ENCODE results near the gene WSCD1.

Gene WSCD1

DNA sequence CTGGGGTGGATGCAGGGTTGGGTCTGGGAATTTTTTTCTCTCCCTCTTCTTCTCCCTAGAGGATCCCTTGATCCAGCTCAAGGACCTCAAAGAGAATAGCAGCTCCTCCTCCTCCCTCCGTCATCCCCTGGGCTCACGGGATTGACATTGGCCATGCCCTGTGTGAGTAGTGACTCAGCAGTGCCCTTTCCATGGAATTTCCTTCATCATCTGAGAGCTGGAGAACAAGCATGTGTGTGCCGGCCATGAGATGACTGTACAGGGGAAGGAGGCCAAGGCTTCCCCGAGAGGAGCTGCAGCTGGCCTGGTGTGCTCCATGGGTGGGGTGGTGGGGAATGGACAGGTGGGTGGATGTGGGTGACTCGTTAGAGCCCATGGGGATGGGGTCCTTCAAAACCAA lies 8.9 kb upstream of the WSCD1 start:
- no peak for DNase-seq (ENCODE audit: low read depth)

DNA sequence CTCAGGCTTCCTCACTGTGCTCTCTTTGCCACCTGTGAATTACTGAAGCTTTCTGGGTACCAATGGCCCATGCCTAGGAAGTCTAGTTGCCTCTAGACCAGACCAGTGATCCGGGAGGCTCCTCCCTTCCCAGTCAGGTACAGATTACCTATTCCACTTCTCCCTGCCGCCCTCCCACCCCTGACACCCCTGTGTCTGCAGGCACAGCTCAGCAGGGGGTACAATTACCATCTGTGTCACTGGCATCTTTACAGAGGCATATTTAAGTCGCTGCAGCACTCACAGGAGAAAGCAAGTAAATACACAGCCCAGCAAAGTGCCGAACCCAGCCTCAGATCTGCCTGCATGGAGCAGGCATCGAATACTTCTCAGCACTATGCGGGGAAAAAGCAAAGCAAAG lies 5.3 kb upstream of the WSCD1 start:
- DNase-seq (ENCODE audit: low read depth), result no peak

DNA sequence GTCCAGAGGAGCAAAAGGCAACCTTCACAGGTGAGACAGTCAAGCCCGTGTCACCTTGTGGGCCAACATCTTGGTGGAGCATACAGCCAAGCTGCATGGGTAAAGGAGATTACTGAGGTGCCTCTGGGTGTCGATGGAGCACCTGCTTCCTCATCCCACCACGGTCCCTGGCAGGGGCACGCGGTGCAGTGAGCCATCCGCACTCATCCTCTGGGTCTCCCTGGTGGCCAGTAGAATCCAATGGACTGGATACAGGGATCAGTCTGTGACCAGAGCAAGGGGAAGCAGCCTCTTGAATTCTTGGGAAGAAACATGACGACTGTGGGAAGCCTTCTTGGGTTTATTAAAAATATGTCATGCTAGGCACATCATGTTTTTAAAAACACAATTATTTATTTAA lies 4.8 kb upstream of the WSCD1 start:
- no peak for DNase-seq (ENCODE audit: low read depth)

DNA sequence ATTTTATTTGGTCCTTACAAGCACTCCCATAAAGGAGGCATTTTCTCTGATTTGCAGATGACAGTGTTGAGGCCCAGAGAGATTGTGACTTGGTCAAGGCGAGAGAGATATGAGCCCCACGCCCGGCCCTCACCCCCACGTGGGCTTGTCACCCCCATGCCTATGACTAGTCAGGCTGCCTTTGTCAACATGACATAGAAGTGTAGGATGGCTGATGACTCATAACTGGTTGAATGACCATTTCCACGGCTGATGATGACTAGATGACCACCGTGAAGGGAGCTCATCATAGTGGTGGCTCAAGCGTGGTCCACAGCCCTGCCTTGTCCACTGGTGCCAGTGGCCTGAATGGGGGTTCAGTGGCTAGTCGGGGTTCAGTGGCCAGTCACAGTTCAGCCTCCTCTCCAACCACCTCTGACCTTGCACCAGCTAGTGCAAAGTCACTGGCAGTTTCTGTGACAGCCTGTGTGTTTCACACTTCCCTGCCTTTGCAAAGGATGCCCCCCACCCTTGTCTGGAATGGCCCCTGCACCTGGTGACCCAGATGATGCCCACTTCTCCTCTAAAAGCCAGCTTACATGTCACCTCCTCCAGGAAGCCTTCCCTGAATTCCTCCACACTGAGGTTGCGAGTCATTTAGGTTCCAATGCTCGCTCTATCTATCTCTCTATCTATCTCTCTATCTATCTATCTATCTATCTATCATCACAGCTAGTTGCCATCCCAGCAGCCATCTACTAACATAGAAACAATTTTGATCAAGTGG lies 3.8 kb upstream of the WSCD1 start:
- DNase-seq (ENCODE audit: low read depth), result no peak

DNA sequence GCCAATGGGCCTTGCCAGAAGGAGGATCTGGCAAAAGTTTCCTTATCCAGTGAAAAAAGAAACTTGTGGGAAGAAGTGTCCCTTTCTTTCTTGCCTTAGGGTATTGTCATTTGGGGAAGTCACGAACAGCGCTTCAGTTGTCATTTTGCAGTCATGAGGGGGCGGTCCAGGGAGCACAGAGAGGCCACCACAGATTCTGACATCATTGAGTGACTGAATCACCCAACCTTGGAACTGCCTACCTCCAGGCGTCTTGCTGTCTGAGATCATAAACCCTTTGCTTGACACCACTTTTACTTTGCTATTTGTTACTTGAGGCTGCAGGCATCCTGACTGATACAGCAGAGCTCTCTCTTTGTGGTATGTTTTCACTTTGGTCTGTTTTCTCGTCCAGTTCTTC lies 3.1 kb upstream of the WSCD1 start:
- no peak for DNase-seq (ENCODE audit: low read depth)

DNA sequence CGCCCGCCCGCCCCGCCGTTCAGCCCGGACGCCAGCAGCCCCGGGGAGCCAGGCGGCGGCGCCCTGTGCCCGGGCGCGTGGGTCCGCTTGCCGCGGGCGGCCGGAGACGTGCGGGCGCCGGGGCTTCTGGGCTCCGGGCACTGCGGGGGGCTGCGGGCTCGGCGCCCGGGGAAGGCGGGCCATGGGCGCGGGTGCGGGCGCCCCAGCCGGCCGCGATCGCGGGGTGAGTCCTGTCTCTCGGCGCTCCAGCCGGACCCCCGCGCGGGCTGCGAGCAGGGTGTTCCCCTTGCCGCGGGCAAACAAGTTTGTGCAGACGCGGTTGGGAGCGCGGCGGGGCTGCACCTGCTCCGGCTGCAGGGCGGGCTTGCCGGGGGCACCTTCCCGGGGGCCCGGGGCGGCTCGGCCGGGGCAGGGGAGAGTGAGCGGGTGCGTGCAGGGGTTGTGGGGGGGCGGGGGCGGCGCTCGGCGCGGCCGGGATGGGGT lies 292 bp downstream of the WSCD1 start:
- no peak for DNase-seq (ENCODE audit: low read depth)

DNA sequence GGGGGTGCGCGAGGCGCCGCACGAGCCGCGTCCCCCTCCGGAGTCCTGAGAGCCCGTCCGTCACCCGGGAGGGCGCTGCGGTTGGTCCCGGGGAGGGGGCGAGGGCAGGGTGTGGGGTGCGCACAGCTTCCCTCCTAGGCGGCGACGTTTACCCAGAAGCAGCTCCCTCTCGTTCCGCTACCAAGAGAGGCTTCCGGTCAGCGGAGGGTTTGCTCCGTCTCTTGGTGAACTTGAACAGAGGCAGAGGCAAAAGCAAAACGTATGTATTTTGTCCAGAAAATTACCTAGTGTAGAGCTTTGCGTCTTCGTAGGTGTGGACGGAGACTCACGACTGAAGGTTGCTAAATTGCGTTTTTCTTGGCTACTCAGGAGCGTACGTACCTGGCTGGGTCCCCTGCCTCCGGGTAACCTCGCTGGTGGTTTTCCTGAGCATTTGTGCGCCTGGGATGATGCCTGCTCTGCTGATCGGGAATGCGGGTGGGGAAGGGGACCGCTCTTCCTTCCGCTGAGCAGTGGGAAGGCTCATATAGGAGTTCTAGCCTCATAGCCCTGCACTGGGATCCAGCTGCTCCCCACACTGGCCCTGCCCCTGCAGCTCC lies 833 bp downstream of the WSCD1 start:
- DNase-seq (ENCODE audit: low read depth), result no peak

DNA sequence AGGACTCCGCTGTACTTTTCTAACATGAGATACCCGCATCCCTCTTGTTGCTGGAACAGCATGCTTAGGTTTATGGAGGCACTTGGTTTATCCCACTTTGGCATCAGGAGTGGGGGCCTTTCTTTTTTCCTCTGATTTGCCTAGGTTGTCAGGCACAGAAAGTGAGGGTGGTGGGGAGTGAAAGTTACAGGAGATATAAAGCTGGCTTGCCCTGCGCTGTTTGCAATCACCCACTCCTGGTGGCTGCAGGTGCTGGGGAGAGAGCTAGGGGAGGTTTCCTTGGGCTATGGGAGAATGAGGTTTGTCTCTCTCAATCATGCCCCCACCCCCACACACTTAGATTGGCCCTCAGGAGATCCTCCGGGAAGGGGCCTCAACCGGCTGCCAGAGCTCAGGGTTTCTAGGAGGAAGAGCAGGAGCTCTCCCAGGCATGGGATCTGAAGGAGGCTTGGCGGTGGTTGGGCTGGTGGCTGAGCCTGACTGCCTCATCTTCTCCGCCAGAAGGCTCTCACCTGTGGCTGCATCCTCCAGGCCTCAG lies 1.4 kb downstream of the WSCD1 start:
- DNase-seq (ENCODE audit: low read depth), result no peak

DNA sequence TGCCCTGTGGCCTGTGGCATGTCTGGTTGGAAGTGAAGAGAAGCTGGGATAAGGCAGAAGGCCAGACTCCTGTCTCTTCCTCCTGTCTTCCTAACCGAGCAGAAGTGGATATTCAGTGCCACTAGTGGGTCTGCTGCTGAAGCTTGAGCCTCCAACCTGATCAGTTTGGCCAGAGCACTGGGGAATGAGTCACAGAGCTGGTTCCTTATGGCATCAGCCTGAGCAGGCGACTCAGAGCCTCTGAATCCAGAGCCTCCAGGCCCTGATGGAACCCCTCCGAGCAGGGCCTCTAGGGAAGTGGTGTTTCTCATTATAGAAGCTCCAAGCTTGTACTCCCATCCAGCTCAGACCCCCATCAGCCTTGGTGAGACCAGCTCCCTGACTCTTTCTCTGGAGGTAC lies 2.0 kb downstream of the WSCD1 start:
- DNase-seq (ENCODE audit: low read depth), result no peak

DNA sequence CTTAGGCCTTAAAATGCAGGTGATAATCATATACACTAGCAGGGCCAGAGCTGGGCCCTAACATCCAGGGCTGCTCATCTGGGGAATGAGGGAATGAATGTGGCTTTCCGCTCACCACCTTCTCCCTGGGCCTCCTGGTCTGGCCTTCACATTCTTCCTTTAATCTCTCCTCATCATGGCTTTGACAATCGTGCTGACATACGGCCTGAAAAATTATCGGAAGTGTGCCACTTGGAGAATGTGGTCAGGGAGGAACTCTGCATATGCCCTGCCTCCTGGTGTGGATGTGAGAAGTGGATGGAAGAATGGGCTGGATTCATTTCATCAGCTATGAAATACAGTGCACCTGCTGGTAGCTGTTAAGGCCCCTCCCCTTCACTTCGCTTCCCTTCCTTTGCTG lies 2.4 kb downstream of the WSCD1 start:
- DNase-seq (ENCODE audit: low read depth), result no peak

DNA sequence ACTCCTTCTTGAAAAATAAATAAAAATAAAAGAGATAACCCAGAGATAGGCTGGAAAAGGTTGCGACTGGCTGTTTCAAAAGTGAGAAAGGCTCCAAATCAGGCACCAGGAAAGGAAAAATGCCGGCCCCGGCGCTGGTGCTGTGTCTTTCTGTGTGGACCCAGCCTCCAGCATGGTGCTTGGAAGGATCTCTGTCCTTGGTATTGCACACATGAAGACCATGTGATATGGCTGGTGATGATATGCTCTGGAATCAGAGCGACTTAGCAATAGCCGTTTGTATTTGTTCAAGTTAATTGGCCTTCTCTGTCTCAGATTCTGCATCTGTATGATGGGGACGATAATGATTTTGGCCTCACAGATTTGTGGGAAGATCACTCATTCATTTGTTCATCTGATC lies 3.4 kb downstream of the WSCD1 start:
- DNase-seq (ENCODE audit: low read depth), result no peak

DNA sequence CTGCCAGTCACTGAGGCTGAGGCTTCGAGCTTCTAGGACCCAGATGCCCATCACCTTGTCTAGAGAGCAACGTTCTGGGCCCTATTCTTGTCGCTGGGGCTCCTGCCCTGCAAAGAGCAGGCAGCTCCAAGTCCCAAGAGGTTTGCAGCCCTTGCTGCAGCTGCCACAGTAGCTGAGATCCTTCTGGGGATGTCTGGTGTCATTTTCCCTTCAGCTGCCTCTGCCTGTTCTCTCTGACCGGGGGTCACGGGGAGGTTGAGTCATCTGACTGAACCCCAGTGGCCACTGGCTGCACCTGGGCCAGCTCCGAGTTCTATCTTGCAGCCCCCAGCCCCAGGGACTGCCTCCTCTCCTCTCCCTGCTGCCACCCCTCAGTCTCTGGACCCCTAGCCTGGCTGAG lies 4.9 kb downstream of the WSCD1 start:
- no peak for DNase-seq (ENCODE audit: low read depth)

DNA sequence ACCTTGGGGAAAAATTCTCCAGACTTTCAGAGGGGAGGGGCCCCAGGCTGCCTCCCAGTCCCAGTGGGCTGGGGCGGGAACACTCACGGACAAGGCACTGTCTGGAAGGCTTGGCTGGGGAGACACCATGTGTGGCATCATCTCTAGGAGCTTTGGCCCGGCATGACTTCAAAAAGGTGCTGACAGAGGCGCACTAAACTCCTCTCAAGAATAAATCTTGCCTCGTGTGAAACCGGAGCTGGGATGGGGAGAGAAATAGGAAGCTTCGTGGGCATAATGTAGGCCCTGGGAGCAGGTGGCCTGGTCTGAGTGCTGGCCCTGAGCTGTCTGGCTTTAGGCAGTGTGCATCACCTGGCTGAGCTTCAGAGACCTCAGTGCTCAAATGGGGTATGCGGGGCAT lies 5.7 kb downstream of the WSCD1 start:
- no peak for DNase-seq (ENCODE audit: low read depth)

DNA sequence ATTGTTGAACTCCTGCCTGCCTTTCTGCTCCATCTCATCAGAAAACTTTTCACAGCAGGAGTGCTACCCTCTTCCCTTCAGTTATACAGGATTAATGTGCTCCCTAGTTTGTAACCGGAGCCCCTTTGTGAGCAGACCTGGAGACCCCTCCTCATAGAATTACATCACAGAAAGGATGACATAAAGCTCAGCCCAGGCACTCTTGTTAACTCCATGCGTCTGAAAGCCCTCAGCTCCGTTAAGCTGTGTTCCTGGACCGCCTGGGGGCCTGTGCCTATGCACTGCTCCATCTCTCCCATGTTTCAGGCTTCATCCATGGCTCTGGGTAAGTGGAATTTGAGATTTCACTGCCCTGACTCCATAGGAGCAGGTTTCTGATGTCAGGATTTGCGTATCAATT lies 7.6 kb downstream of the WSCD1 start:
- no peak for DNase-seq (ENCODE audit: low read depth)

DNA sequence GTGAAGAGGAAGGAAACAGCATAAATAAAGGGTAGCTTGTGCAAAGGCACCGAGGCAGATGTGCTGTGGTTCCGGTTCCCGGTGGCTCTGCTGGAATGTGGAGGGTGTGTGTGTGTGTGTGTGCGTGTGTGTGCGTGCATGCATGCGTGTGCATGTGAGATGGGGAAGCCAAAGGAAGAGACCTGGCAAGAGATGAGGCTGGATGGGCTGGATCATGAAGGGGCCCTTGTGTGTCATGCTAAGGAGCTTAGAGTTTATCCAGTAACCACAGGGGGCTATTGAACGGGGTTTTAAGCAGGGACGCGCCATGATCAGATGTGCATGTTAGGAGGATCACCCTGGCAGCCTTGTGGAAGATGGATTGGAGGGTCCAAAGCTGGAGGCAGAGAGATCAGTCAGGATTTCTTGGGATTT lies 8.3 kb downstream of the WSCD1 start:
- DNase-seq (ENCODE audit: low read depth), result no peak

DNA sequence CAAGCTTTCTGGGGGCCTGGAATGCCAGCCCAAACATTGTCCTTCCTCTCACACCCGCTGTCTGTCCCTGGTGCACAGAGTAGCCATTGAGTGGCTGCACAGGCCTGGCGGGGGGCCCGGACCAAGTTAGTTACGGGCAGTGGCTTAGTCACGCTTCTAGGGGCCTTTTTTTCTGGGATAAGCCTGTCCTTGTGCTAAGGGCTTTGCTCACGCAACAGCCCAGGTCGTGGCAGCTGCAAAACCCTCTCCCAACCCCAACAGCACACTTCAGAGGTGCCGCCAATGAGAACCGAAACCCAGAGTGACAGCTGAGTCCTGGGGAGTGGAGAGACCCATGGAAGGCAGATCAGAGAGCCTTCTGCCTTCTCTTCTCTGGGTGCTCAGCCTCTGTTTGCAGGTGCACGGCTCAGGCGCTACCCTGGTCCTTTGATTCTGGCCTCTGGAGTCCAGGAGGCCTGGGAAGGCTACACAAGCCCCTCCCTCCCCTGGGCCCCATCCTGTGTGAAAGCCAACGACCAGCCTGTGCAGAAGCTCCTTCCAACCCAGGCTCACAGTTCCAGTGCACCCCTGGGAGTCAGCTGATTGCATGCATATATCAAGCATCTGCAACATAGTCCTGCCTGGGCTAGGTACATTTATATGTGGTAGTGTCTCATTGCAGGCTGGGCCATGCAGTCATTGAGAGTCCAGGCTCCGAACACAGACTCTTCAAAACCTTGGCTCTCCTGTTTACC lies 9.1 kb downstream of the WSCD1 start:
- DNase-seq (ENCODE audit: low read depth), result no peak

DNA sequence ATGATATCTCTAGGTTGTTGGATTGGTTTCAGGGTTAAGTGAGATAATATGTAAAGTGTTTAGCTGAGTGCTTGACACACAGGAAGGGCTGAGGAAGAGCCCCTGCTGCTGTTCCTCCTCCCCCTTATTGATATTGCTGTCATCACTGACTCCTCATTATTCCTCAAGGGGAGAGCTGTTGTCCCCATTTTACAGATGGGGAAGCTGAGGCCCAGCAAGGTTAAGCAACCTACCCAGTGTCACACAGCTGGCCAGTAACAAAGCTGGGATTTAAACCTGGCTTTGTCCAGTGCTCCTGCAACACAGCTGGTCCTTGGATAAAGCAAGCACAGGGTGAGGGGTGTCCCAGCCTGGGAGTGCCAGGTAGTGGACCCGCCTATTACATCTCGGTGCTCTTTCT lies 9.8 kb downstream of the WSCD1 start:
- no peak for DNase-seq (ENCODE audit: low read depth)

DNA sequence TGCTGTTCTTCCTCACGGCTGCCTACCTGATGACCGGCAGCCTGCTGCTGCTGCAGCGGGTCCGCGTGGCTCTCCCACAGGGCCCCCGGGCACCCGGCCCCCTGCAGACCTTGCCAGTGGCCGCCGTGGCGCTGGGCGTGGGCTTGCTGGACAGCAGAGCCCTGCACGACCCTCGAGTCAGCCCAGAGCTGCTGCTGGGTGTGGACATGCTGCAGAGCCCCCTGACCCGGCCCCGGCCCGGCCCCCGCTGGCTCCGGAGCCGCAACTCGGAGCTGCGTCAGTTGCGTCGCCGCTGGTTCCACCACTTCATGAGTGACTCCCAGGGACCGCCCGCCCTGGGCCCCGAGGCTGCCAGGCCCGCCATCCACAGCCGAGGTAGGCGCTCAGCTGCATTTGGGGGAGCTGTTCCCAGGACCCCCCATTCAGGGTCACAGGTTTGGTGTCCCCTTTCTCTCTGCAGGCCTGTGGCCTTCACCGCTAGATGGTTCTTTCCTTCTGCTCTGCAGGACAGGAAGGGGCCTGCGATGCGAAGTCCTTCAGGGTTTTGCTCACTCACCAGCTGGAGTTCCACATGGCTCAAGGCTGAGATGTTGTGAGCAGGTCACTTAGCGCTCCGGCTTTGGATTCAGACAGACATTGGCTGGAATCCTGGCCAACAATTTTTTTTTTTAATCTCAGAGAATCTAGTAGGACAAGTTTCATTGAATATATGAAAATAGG lies 10.7 kb downstream of the WSCD1 start:
- DNase-seq (ENCODE audit: low read depth), result no peak

DNA sequence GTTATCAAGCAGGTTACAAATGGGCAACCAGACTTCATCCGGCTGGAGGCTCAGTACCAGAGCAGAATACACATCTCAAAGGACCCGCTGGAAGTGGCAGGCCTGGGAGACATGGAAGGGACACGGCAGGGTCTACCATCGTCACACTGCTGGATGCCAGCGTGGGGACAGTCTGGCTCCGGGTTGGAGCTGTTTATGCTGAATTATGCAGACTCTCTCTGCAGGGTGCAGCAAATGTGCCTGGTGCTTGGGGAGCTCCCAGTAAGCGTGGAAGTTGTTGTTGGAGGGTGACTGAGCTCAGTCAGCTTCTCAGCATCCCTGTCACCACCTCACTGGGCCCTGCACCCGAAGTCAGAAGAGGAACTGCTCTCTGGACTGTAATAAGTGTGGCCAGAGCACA lies 12.2 kb downstream of the WSCD1 start:
- DNase-seq (ENCODE audit: low read depth), result no peak

DNA sequence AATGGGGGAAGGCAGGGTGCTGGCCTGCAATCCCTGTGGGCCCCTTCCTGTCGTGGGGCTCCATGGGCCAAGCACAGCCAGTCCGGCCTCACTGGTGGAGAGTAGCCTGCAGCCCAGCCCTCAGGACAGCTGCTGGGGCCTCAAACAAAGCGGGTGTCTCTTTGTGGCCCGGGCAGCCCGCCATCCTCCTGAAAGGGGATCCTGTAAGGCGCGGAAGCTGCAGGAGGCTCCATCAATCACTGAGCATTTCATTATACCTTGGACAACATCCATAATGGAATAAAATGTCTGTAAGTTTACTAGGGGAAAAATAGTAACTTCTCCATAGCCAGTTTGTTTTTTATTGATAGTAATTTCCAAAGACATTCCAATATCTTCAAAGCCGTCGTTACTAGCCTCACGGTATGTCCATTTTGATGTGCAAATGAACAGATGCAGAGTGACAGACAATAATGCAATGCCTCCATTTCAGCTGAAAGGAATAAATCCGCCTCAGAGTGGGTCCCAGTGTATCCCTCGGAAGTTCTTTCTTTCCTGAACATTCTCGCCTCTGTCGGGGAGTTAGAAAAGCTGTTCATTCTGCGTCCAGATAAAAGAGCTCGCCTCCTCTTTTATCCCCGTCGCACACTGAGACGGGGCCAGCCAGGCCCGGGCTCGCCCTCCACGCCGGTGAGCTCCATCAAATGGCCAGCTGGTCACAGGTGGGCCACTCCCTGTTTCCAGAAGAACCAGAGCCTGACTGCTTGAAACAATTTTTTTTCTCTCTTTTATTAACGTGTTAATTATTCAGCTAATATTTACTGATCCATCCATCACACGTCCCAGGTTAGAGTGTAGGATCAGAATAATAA lies 14.4 kb downstream of the WSCD1 start:
- no peak for DNase-seq (ENCODE audit: low read depth)

DNA sequence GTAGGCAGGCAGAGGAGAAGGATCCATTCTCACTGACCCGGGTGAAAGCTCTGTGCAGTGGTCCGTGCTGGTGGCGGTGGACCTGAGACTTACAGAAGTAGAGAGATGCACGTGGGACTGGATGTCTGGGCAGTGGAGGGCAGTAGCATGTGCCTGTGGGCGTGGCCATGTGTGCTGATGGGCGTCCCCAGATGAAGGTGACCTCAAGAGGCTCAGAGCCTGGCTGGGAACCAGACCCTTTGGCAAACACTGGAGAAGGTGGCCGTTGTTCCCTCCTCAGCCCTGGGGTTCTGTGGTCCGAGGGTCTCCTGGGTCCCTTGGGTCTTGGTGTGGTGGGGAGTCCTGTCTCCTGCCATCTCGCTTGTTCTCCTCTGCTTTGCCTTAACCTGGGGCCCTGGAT lies 15.6 kb downstream of the WSCD1 start:
- no peak for DNase-seq (ENCODE audit: low read depth)

Measured in stimulated activated CD8-positive, alpha-beta memory T cell treated with anti-CD3 and anti-CD28 coated beads, Interleukin-4, amount 100 ng/mL, for 24 hours (primary cell).